Effector memory CD4-positive, alpha-beta T cell (primary cell): Measurements from ENCODE around the gene RNFT2.
"Not testable (repeated sequence)": the region's sequence is repeated elsewhere in the genome, so short reads cannot be mapped to it uniquely, and the experiment has no call there.

Experiments
- DNase-seq, 3 donors: peaks; one replicate each; pipeline ENCODE4 v3.0.0-alpha.2; 2020
- H3K27ac ChIP-seq: 2 replicates; pipeline ENCODE4 v1.7.0; 2013; ENCODE audit warnings: mild to moderate bottlenecking, low read length, moderate library complexity; ENCODE audit not compliant: insufficient read depth, poor library complexity, severe bottlenecking
- H3K27me3 ChIP-seq: replicated peaks from 2 replicates; pipeline ENCODE4 v1.7.0; 2013; ENCODE audit warnings: mild to moderate bottlenecking, low read length; ENCODE audit not compliant: insufficient read depth, control insufficient read depth, poor library complexity, severe bottlenecking
- H3K36me3 ChIP-seq: 2 replicates; pipeline ENCODE4 v1.7.0; 2013; ENCODE audit warnings: mild to moderate bottlenecking, low read length, moderate library complexity; ENCODE audit not compliant: control insufficient read depth, insufficient read depth
- H3K4me1 ChIP-seq: 2 replicates; pipeline ENCODE4 v1.7.0; 2013; ENCODE audit warnings: low read length, mild to moderate bottlenecking; ENCODE audit not compliant: control insufficient read depth, insufficient read depth, poor library complexity, severe bottlenecking
- H3K4me3 ChIP-seq: 2 replicates; pipeline ENCODE4 v1.7.0; 2013; ENCODE audit warnings: low read length, low read depth, mild to moderate bottlenecking; ENCODE audit not compliant: insufficient read depth, poor library complexity, severe bottlenecking
- H3K9me3 ChIP-seq: 2 replicates; pipeline ENCODE4 v1.7.0; 2013; ENCODE audit warnings: mild to moderate bottlenecking, low read length, moderate library complexity; ENCODE audit not compliant: control insufficient read depth

RNFT2 gene

GRCh38 chr12:116789562-116789961, 51.4 kb downstream of the RNFT2 start:
- not testable (repeated sequence) for H3K27ac ChIP-seq, H3K27me3 ChIP-seq, H3K4me1 ChIP-seq, H3K9me3 ChIP-seq, H3K4me3 ChIP-seq, DNase-seq, H3K36me3 ChIP-seq

GRCh38 chr12:116790066-116790465, 52.0 kb downstream of the RNFT2 start:
- no peaks in the 10 kb centered on the region for H3K9me3 ChIP-seq
- no peaks in the 10 kb centered on the region for H3K36me3 ChIP-seq
- H3K27me3 ChIP-seq, result no peaks in the 10 kb centered on the region
- no peak overlapping the region for H3K4me3 ChIP-seq
- DNase-seq, result no peak
- no peak overlapping the region for H3K27ac ChIP-seq
- no peaks in the 10 kb centered on the region for H3K4me1 ChIP-seq

- H3K4me1 ChIP-seq, result no peaks in the 10 kb centered on the region
- H3K9me3 ChIP-seq, result no peaks in the 10 kb centered on the region
Measured at GRCh38 chr12:116792403-116792802, 54.3 kb downstream of the RNFT2 start.

GRCh38 chr12:116794725-116795124, 56.6 kb downstream of the RNFT2 start:
- Histone ChIP-seq H3K9me3 (peaks cover 6% of the 10 kb centered on the region), H3K4me1 (no peaks in the 10 kb centered on the region), H3K27me3 (no peaks in the 10 kb centered on the region), H3K36me3 (no peaks in the 10 kb centered on the region), H3K4me3 (no peak overlapping the region), H3K27ac (no peak overlapping the region)
- no peak for DNase-seq

More at GRCh38 chr12:116792403-116792802, 54.3 kb downstream of the RNFT2 start:
- Histone ChIP-seq H3K27ac (no peak overlapping the region), H3K27me3 (no peaks in the 10 kb centered on the region), H3K4me3 (no peak overlapping the region), H3K36me3 (no peaks in the 10 kb centered on the region)
- DNase-seq, result no peak

GRCh38 chr12:116797885-116798284, 59.8 kb downstream of the RNFT2 start:
- Histone ChIP-seq H3K36me3 (no peaks in the 10 kb centered on the region), H3K4me3 (no peak overlapping the region), H3K4me1 (no peaks in the 10 kb centered on the region), H3K9me3 (peaks cover 6% of the 10 kb centered on the region), H3K27me3 (no peaks in the 10 kb centered on the region), H3K27ac (no peak overlapping the region)
- no peak for DNase-seq

GRCh38 chr12:116798719-116799118, 60.6 kb downstream of the RNFT2 start:
- Histone ChIP-seq H3K4me1 (no peaks in the 10 kb centered on the region), H3K27ac (no peak overlapping the region), H3K27me3 (no peaks in the 10 kb centered on the region), H3K4me3 (no peak overlapping the region), H3K36me3 (no peaks in the 10 kb centered on the region), H3K9me3 (peaks cover 6% of the 10 kb centered on the region)
- DNase-seq, result no peak

DNA sequence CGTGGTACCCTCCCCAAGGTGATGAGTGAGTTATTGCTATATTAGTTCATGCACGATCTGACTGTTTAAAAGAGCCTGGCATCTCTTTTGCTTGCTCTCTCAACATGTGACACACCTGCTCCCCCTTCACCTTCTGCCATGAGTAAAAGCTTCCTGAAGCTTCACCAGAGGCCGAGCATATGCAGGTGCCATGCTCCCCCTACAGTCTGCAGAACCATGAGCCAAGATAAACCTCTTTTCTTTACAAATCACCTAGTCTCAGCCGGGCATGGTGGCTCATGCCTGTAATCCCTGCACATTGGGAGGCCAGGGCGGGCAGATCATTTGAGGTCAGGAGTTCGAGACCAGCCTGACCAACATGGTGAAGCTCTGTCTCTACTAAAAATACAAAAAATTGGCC, 61.8 kb downstream of the RNFT2 start:
- Histone ChIP-seq H3K4me1 (no peaks in the 10 kb centered on the region), H3K27ac (no peak overlapping the region), H3K27me3 (no peaks in the 10 kb centered on the region), H3K4me3 (no peak overlapping the region), H3K36me3 (no peaks in the 10 kb centered on the region), H3K9me3 (peaks cover 6% of the 10 kb centered on the region)
- DNase-seq, result no peak

GRCh38 chr12:116800918-116801317, 62.8 kb downstream of the RNFT2 start:
- no peak overlapping the region for H3K4me3 ChIP-seq
- no peak overlapping the region for H3K27ac ChIP-seq
- no peaks in the 10 kb centered on the region for H3K4me1 ChIP-seq
- no peaks in the 10 kb centered on the region for H3K27me3 ChIP-seq
- no peaks in the 10 kb centered on the region for H3K36me3 ChIP-seq
- H3K9me3 ChIP-seq, result peaks cover 6% of the 10 kb centered on the region
- no peak for DNase-seq

- H3K9me3 ChIP-seq, result peaks cover 6% of the 10 kb centered on the region
- no peaks in the 10 kb centered on the region for H3K4me1 ChIP-seq
- H3K27me3 ChIP-seq, result no peaks in the 10 kb centered on the region
- H3K27ac ChIP-seq, result no peak overlapping the region
- no peak for DNase-seq
- no peak overlapping the region for H3K4me3 ChIP-seq
- no peaks in the 10 kb centered on the region for H3K36me3 ChIP-seq
Measured at GRCh38 chr12:116802018-116802417, 63.9 kb downstream of the RNFT2 start.

- Histone ChIP-seq H3K4me3 (no peak overlapping the region), H3K36me3 (no peaks in the 10 kb centered on the region), H3K4me1 (no peaks in the 10 kb centered on the region), H3K27me3 (no peaks in the 10 kb centered on the region), H3K27ac (no peak overlapping the region), H3K9me3 (peaks cover 6% of the 10 kb centered on the region)
- DNase-seq, result no peak
Measured at GRCh38 chr12:116803013-116803736, 65.1 kb downstream of the RNFT2 start.
